Measurements from ENCODE around the gene CNST.

- no peak for TF ChIP-seq CTCF (conservative IDR thresholded peaks at IDR 0.05; ENCODE audit: low read depth, low read length)
- TF ChIP-seq EZH2 (IDR thresholded peaks at IDR 0.05; ENCODE audit: borderline replicate concordance, low read depth, low read length, poor library complexity, severe bottlenecking) = no peak
Measured at GRCh38 chr1:246592695-246593094, 26.4 kb downstream of the CNST start.

Measured in A673 (cell line).